Measurements from ENCODE around the gene GSS. TPM values are rescaled to one million over a fixed set of nuclear protein-coding genes. Genes with fewer than 3 reads are reported as not detected.

The GSS gene
- total and polyA plus RNA-seq, 2 donors (not counting 3 experiments of a cell fraction or from before 2014, with no cell fraction given), result 47.9 to 65.1 TPM

DNA sequence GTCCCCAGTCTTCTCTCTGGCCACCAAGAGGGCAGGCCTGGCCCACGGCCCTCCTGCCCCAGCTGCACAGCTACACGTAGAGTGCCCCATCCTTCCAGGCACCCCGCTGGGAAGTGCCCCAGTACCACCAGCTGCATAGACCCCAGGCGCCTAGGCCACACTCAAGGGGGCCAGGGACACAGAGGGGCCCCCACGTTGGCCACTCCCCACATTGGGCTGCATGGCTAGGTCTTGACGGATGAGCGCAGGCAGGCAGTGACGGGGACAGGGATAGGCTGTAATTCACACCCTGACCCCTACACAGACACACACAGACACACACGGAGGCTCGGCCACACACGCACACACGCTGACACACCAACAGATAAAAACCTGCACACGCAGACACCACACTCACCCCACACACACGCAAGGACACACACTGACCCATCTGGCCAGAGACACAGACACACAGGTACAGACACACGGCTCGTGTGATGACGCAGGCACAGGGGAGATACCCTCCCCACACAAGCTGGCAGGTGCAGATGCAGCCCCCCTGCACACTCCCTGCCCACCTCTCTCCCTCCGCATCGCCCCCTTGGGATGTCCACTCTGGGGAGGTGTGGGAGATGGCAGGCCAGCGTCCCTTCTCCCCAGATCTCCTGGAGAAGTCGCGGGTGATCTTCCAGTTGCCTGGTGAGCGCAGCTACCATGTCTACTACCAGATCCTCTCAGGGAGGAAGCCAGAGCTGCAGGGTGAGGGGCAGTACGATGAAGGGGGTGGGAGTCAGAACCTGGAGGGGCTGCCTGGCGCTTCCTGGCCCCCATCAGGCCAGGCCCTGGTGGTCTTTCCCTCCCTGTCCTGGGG lies 30.1 kb upstream of the GSS start:
- no peak for FAIRE-seq
- Histone ChIP-seq H3K4me2 (ENCODE audit: insufficient read depth, low read length) (no peak overlapping the region), H3K9me3 (replicated peaks; ENCODE audit: control insufficient read depth, insufficient read depth, low read length) (no peaks in the 10 kb centered on the region), H2AFZ (ENCODE audit: low read depth, low read length) (no peak overlapping the region), H4K20me1 (replicated peaks; ENCODE audit: control insufficient read depth, extremely low read depth, insufficient read depth, low read length) (no peaks in the 10 kb centered on the region), H3K4me1 (ENCODE audit: control insufficient read depth, extremely low read depth, insufficient read depth, low read length) (no peaks in the 10 kb centered on the region), H3K36me3 (ENCODE audit: control insufficient read depth in 2 of 2, extremely low read depth in 1 of 2, insufficient read depth in 2 of 2, low read length in 2 of 2) (no peaks in the 10 kb centered on the region), H3K27ac (ENCODE audit: insufficient read depth, low read depth, low read length) (no peak overlapping the region), H3K9ac (replicated peaks; ENCODE audit: extremely low read depth, insufficient read depth, low read length) (no peak overlapping the region), H3K9me1 (replicated peaks; ENCODE audit: control insufficient read depth, extremely low read depth, insufficient read depth, low read length) (no peaks in the 10 kb centered on the region), H3K27me3 (ENCODE audit: control insufficient read depth in 2 of 2, insufficient read depth in 2 of 2, low read length in 2 of 2) (peaks cover 5% of the 10 kb centered on the region in 2 experiments), H3K79me2 (ENCODE audit: control insufficient read depth, insufficient read depth, low read length) (no peaks in the 10 kb centered on the region), H3K4me3 (replicated peaks in 1 of 3; ENCODE audit: insufficient read depth in 1 of 3, low read depth in 1 of 3, low read length in 3 of 3) (no peak overlapping the region)
- dilution Hi-C loops (cut with MboI; ENCODE audit: extremely low pct_ligation_motif_present, low sequenced_read_pairs), result no loop called here
- TF ChIP-seq, protein P1, sequence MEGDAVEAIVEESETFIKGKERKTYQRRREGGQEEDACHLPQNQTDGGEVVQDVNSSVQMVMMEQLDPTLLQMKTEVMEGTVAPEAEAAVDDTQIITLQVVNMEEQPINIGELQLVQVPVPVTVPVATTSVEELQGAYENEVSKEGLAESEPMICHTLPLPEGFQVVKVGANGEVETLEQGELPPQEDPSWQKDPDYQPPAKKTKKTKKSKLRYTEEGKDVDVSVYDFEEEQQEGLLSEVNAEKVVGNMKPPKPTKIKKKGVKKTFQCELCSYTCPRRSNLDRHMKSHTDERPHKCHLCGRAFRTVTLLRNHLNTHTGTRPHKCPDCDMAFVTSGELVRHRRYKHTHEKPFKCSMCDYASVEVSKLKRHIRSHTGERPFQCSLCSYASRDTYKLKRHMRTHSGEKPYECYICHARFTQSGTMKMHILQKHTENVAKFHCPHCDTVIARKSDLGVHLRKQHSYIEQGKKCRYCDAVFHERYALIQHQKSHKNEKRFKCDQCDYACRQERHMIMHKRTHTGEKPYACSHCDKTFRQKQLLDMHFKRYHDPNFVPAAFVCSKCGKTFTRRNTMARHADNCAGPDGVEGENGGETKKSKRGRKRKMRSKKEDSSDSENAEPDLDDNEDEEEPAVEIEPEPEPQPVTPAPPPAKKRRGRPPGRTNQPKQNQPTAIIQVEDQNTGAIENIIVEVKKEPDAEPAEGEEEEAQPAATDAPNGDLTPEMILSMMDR (IDR thresholded peaks at IDR 0.05; ENCODE audit: extremely low read depth in 1 of 2, insufficient read depth in 1 of 2, low read depth in 1 of 2, low read length in 2 of 2), result no peak
- TF ChIP-seq GATA2 (IDR thresholded peaks at IDR 0.05; ENCODE audit: insufficient read depth, insufficient read length, low read depth, low read length) (no peak), MYC (IDR thresholded peaks at IDR 0.05; ENCODE audit: low read depth, low read length) (no peak), JUN (IDR thresholded peaks at IDR 0.05; ENCODE audit: borderline replicate concordance, insufficient read depth, insufficient read length, low read depth) (no peak), POLR2AphosphoS5 (IDR thresholded peaks at IDR 0.05; ENCODE audit: insufficient read depth, low read depth, low read length) (no peak), POLR2A (IDR thresholded peaks at IDR 0.05; ENCODE audit: low read depth, low read length) (no peak)
- BruUV-seq (replicated peaks), result no TSS peak
- intact Hi-C loops (cut with micrococcal nuclease), result no loop called here
- ChIA-PET POLR2A (no interaction called here), CTCF (interaction anchor here (1.2 to 5.7 kb wide), 2 partner anchors 11 to 111 kb away, joined by 5 to 71 read pairs; partner anchors contain the start of genes ACSS2 and GGT7)
- no peak for DNase-seq (ENCODE audit: low read depth, low spot score)

All from endothelial cell of umbilical vein (primary cell).